Hepatocyte (in vitro differentiated cells): ENCODE results near the gene TAF1C.

Experiments used
- EZH2 ChIP-seq: fragments of 200-600 bp; sonication (generic); IDR thresholded peaks from 2 replicates; pipeline ENCODE4 v1.6.1; 2016; ENCODE audit warnings: antibody characterized with exemption, mild to moderate bottlenecking, borderline replicate concordance
- EZH2phosphoT487 ChIP-seq: fragments of 200-600 bp; sonication (generic); IDR thresholded peaks from one replicate; pipeline ENCODE4 v1.6.1; 2018; ENCODE audit warnings: antibody characterized with exemption, mild to moderate bottlenecking, low read depth, moderate library complexity; ENCODE audit not compliant: unreplicated experiment, severe bottlenecking
- TF ChIP-seq, protein P1 (sequence below): fragments of 200-600 bp; sonication (generic); IDR thresholded peaks from 2 replicates; pipeline ENCODE4 v1.5.1; 2016; ENCODE audit warnings: antibody characterized with exemption, mild to moderate bottlenecking; ENCODE audit not compliant: poor library complexity

DNA sequence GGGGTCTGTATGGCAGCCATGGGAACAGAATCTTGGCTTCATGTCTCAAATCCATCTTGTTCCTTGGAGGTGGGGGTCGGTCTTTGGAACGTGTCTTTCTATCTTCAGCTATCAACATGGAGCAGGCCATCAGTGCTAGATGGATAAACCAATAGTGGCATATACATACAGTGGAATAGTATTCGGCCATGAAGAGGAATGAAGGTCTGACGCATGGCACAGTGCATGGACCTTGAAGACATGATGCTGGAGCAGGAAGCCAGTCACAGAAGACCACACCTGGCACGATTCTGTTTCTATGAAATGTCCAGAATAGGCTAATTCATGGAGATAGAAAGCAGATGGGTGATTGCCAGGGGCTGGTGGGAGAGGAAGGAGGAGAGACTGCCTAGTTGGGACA, 45.2 kb upstream of the TAF1C start:
- TF ChIP-seq, protein P1, sequence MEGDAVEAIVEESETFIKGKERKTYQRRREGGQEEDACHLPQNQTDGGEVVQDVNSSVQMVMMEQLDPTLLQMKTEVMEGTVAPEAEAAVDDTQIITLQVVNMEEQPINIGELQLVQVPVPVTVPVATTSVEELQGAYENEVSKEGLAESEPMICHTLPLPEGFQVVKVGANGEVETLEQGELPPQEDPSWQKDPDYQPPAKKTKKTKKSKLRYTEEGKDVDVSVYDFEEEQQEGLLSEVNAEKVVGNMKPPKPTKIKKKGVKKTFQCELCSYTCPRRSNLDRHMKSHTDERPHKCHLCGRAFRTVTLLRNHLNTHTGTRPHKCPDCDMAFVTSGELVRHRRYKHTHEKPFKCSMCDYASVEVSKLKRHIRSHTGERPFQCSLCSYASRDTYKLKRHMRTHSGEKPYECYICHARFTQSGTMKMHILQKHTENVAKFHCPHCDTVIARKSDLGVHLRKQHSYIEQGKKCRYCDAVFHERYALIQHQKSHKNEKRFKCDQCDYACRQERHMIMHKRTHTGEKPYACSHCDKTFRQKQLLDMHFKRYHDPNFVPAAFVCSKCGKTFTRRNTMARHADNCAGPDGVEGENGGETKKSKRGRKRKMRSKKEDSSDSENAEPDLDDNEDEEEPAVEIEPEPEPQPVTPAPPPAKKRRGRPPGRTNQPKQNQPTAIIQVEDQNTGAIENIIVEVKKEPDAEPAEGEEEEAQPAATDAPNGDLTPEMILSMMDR: no peak
- TF ChIP-seq EZH2phosphoT487: no peak
- no peak for TF ChIP-seq EZH2
